HG03571 (cell line): Measurements from ENCODE around the gene C2CD2.
A peak's percentile ranks its signal among the peaks of the same experiment; 100 is the strongest.

Experiments used
- ATAC-seq: cut with Tn5 transposase; IDR thresholded peaks from one replicate; pipeline ENCODE4 v1.9.1; 2021; ENCODE audit not compliant: unreplicated experiment

C2CD2 gene

DNA sequence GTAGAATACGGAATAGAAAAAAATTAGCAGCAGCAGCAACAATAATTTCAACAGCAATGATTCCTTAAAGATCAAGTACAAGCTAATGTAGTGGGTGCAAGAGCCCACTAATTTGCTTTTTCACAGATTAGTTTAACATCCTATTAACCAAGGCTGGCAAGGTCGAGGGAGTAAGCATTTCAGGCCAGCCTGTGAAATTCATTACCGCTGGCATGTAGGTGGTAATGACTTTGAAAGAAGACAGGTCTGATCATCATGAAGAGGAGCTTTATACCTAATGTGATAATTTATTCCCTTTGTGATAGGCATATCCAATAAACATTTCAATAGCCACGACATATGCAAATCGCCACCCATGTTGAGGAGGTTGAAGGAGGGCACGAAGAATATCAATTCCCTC lies 63.5 kb downstream of the C2CD2 start:
- ATAC-seq = no peak

DNA sequence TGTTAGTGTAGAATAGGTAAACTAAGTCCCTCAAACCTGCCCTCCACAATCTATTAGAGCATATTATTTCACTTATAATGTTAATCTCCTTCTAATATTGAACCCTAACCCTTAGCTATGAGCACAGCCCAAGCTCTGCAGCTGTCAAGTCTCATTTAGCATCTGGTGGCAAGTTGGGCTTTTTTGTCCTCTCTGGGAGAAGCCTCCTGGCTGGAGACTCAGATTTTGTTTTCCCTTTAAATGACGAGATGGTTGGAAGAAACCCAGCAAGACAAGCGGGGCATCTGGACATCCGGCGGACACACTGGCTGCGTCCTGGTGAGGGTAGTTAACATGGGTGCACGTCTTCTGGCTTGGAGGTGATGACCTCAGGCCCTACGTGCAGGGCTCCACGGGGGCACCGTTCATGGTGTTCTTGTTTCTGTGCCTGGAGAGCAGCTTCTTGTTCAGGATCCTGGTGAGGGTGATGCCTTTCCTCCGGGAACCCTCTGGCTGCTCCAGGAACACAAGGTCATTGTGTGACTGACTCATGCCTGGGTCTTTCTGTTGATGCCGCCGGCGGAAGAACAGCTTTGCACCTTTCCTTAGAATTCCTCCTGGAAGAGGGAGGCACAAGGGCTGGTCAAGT lies 65.0 kb downstream of the C2CD2 start:
- no peak for ATAC-seq

DNA sequence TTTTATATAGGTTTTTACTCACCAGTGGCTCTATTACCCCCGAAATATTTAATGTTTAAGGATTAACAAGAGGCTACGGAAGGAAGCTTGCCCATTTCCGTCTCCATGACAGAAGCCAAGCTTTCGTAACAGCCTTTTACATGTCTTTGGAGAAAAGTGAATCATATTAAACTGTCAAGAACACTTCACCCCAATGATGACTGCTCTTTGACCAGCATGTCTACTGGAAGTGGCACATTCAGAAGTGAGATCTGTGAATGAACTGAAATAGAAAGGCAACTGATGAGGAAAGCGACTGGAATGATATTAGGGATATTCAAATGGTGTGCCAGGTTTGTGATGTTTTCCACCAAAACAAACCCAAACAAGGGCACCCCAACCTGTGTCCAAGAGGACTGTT lies 66.2 kb downstream of the C2CD2 start:
- no peak for ATAC-seq

DNA sequence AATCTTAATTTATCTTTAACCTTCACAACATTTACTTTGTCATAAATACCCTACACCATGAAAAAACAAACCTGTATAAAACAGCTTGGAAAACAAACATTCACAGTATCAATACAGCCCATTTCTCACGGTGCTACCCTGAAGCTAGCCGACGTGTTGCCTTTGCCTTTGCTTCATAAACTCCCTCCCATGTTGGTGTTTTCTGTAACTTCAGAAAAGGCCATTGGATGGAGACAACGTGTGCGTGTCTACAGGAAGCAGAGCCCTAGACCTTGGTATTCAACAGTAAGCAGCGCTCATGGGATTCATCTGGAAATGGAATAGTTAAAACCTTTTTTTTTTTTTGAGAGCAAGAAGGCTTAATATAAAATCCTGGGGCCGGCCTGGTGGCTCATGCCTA lies 67.5 kb downstream of the C2CD2 start:
- ATAC-seq = no peak

DNA sequence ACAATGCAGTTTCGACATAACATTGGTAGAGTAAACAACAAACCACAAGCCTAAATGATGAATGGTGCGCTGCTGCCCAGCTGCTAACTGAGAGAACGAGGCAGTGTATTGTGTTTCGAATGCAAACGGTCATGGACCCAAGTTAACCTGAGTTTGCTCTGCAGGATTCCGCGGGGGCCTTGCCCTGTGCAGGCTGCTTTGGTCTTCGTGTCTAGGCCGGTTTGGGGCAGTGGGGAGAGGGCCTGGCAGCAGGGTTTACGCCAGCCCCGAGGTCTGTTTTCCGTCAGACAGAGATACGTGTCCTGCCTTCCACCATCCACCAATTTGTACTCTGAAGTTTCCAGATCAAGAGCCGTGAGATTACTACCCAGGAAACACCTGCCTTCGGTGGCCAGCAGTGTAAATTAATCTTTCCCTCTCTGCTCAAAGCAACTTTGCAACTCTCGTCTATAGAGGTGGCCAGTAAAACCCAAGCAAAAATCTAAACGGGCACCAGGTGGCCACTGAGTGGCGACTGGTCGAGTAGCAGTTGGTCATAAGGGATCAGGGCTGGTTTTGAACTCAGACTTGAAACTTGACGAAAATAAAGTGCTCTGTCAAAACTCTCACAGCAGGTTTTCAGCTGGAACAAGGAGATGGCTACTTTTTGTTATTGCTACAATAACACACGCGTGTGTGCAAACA lies 68.3 kb downstream of the C2CD2 start:
- ATAC-seq = no peak

DNA sequence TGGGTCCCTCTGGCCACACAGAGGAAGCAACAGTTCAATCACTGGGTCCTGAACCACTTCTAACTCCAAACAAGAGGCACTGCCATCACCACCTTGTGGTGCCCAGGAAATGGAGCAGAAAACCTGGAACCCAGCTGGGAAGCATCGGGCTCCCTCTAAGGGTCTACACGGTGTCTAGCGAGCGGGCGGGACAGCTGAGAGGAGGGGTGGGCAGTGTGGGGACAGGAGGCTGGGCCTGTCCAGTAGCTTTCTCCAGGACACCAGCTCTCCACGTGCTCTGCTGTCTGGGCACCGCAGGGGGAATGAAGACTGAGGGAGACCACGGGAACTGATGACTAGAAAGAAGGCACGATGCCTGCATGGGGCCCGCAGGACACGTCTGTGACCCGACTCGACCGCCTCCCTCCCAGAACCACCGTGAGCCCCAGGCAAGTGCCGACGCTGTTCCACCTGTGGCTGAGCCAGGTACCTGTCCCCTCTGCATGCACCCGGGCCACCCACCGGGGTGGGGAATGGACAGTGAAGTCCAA lies 69.3 kb downstream of the C2CD2 start:
- ATAC-seq = no peak

DNA sequence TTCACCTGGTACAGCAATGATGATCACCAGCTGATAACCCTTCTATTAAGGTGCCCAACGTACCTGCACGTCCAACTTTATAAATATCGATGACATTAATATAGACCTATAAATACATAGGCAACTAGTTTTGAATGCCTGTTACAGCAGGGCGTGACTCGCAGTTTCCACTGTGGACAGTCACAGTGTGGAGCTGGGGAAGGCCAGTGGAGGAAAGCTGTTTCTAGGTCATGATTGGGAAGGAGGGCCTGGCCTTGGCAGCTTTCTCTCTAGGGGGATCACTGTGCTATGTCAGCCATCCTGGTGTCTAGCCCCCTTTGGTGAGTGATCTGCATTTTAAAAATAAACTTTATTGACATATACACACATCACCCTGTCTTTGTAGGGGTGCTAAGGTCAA lies 70.2 kb downstream of the C2CD2 start:
- ATAC-seq = no peak

DNA sequence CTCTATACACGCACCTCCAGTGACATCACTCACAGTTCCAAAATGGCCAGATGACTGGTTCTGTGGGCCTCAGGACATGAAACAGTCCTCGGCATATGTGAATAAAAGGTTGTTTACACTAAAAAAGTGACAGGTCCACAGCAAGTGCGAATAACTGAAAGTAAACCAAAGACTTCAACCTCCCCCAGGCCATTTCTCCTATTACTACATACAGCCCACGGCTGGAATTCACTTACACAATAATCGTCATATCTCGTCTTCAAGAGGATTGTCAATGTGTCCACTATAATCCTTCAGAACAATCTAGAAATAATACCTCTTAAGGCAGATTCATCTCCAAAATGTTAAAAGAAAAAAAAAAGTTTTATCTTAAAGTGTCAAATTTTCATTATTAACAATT lies 72.8 kb downstream of the C2CD2 start:
- ATAC-seq = no peak

DNA sequence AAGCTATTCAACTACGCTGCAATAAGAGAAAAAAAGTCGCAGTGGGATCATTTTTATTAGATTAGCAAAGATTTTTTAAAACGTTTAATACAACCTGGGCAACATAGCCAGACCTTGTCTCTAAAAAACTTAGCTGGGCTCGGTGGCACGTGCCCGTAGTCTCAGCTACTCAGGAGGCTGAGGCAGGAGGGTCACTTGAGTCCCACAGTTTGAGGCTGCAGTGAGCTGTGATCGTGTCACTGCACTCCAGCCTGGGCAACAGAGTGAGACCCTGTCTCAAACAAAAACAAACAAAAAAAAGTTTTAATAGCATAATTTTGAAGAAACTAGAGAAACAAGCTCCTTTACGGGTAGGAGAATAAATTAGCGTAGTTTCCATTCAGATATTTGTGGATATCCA lies 73.7 kb downstream of the C2CD2 start:
- ATAC-seq = no peak

DNA sequence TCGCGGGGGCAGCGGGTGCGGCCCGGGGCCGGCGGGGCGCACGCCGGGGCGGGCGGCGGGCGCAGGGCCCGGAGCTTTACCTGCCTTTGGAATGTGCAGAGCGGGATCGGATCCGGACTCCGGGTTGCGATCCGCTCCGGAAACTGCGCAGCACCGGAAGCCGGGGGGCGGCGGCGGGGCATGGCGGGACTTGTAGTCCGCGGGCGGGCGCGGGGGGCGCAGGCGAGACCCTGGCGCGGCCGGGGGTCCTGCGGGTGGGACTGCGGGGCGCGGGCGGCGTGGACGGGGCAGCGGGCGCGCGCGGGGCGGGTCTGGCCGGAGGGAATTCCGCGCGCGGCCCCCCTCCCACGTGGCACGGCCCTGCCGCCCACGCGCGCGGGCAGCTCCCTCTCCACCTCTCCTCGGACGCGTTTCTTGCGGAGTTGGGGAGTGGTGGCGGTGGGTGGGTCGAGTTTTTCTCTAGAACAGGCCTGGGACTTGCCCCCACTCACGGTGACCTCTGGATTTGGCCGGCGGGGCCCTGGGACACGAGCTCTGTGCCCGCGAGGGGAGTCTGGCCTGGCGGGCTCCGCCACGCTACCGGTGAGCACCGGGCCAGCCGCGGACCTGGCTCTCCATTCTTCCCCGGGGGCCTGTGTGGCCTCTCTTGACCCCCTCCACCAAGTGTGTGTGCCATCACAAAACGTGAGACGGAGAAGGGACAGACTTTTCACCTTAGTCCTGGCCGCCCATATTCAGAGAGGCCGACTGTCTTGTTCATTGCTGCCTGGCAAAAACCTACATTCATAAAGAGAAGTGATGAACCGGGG lies 74.4 kb downstream of the C2CD2 start, which contains the start of gene PRDM15:
Gene PRDM15 (minus strand): TSS at position 155 of the 809 bp plus-strand sequence. CDS start 18,981 bp downstream, outside the sequence.
- ATAC-seq = peak; percentile 50

DNA sequence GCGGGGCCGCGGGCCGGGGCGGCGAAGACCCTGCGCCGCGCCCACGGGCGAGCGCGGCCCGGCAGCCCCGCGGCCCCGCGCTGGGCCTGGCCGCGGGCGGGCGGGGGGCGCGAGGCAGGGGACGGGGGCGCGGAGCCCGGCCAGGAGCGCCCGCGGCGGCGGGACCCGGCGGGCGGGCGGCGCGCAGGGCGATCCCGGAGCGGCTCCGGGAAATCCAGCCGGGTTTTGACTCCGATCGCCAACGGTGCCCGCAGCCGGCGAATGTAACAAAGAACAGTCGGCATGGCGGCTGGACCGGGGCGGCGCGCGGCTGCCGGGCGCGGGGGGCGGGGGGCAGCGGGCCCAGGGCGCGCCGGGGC lies 75.0 kb downstream of the C2CD2 start:
- peak; percentile 44 for ATAC-seq

DNA sequence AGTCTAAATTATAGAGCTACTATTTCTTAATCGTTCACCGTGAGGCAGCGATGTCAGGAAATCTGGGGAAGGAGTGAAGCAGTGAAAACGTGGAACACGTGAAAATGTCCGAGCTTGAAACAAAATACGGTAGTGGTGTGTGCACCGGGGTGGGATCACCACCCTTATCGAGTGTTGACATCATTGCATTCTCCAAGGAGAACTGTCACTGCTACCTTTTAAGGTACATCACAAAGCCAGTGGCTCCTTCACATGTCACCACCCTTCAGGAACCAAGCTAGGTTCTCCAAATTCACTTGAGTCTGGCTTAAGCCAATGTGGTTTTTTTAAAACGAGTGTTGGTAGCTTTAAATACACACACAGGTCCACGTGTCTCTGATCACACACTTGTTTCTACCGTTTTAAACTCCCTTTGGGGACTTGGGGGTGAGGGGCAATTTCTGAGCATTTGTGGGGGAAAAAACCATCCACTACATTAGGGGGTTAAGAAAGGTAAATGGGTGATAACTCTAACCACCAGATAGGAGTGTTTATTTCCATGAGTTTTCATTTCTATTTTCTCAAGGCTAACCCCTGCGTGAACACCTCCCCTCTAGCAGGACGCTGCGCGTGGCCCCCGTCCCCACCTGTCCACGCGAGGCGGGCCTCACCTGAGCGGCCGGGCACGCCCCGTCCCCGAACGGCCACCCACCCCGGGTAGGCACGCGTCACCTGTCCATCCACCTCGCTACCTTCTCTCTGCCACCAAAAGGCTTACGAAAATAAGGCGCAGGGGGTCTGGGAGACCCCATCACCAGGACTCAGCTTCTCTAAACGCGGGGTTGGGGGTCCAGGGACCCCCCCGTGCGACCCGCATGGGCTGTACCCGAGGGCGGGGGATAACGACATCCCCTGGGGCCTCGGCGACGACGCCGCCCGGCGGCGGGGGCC lies 75.7 kb downstream of the C2CD2 start:
- peak; percentile 20 for ATAC-seq

DNA sequence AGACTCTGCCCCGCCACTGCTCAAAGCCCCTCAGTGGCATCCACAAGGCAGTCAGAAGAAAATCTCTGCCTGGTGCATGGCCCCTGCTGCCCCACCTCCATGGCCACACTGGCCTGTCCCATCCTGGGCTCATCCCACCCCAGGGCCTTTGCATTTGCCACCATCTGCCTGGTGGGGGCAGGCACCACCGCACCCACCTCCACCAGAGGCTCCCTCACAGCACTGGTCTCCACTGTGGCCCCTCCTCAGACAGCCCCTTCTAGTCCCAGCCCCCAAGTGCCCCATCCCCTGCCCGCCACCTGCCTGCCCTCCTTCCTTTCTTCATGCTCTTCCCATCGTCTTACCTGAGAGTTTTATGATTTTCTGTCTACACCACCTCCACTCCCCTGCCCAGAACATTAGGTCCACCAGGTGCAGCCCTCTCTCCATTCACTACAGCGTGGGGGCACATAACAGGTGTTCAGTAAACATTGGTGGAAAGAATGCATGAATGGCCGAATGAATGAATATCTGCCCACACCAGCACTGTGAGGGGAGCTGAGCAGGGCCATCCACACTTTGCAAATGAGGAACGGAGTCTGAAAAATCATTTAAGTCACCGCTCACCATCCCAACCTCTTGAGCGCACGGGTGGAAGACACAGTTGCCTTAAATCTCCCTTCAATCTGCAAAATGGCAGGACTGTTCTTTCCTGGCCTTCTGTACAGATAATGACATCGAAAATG lies 76.7 kb downstream of the C2CD2 start:
- ATAC-seq = no peak

DNA sequence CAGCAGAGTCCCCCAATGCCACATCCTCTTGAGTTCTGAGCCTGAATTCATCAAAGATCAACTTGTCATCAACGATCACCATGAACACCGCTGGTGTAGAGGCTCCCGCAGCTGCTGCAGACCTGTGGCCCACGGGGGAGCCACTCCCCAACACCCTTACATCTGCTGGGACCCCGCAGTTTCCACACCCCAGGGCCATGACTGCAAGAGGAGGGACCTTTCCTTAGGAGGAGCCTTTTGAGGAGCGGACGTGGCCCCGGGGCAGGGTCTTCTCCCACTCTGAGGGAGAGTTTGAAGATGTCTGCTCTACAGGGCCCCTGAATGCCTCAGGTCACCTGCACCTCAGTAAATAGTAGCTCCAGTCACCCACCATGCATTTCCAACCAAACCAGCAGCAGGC lies 77.4 kb downstream of the C2CD2 start:
- ATAC-seq = no peak

DNA sequence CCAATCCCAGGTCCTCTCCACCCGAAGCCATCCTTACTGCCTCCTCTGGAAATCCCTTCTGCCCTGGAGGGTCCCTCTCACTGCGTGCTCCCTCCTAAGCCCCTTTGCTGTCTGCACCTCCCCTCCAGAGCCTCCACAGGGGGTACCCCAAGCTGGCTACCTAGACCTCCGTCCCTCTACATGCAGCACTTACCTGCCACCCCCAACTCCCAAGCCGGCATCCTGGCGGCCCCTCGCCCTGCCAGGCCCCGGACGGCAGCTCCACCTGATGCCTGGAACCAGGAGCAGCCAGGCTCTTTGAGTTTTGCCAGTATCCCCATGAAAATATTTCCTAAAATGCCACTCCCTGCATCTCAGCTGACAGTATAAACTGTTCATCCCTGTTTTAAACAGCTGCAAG lies 78.7 kb downstream of the C2CD2 start:
- no peak for ATAC-seq

DNA sequence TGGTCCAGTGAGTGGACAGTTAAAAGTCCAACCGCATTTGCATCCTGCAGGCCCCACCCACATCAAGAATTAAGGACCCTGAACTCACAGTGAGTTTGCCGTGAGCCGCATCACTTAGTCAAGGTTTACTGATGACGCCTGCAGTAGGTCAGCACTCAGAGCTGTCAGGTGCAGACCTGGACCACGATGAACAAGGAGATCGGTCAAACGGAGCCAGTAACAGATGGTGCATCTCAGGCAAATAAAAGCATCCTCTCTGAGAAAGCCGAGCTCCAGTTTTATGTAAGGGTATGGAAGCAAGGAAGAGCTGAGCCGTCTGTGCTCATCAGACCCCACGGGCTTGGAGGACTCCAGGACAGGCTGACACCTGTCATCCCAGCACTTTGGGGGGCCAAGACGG lies 79.2 kb downstream of the C2CD2 start:
- ATAC-seq = no peak

DNA sequence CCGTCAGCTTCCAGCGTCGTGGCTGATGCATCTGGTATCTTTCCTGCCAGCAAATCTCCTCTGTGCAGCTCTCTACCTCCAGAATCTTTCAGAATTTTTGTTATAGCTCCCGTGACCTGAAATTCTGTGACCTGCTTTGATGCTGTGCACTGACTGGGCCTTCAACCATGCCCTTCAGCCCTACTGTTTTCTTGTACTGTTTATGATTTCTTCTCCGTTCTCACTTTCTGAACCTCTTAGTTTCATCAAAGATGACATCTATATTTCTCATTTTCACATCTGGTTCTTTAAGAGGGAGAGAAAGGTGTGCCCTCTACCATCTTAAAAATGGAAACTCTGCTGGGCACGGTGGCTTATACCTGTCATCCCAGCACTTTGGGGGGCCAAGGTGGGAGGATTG lies 80.4 kb downstream of the C2CD2 start:
- ATAC-seq = no peak

DNA sequence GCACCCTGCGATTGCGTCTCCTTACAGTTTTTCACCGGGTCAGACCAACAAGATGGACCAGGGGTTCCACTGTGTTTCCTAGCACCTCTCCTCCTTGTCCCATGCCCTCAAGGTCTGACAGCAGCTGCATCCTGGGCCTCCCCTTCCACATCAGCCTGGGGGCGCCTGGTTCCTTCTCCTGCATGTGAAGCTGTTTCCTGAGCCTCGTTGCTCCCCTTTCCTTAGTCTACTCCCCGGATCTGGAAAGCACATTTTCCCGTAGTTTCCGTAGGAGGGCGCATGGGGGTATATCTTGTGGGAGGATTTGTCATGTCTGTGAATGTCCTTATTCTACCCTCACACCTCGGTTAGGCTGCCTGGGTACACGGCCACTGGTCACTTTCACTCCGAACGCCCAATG lies 80.8 kb downstream of the C2CD2 start:
- no peak for ATAC-seq

DNA sequence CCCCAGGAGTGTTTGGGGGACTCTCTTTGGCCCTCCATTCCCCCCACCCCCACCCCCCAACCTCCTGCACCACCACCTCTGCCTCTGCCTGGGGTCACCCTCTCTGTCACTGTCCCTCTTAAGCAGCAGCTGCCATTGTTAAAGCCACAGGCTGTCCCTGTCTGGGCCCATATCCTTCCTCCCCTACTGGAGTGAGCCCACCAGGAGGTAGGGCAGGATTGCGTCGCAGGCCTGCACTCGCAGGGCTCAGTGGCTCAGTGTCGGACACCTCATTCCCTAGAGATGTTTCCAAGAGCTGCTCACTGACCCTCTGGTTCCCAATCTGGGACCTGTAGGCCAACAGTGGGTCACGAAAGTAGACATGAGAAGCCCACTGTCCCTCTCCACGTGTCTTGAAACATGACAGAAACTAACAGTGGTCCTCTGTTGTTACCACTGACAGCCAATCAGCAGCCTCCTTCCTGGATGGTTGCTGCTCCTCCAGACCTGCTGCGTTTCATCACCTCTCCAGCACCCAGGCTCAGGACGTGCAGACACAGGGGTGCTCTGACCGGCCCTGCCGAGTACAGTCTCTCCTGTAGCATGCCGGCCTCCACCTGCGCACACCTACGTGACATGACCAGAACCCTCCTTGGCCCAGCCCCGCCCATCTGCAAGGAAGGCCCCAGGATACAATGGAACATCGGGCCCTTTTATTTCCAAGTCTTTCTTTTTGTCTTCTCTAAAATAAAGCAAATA lies 82.4 kb downstream of the C2CD2 start:
- no peak for ATAC-seq
